Neural cell (in vitro differentiated cells): ENCODE data around the gene GRID2IP. TPM values are rescaled to one million over a fixed set of nuclear protein-coding genes. Genes with fewer than 3 reads are reported as not detected.

Experiments
- H2AFZ ChIP-seq: fragments of 200-600, 300-800 bp; sonication (generic), shearing (Covaris generic); 2 replicates; pipeline ENCODE4 v1.6.0; 2014; ENCODE audit warnings: low read depth, mild to moderate bottlenecking, antibody characterized with exemption, low read length, moderate library complexity
- H3F3A ChIP-seq: fragments of 200-600 bp; shearing (Covaris generic); 2 replicates; pipeline ENCODE4 v1.6.1; 2016; ENCODE audit warnings: mild to moderate bottlenecking, moderate library complexity, mixed read lengths, antibody characterized with exemption, low read length; ENCODE audit not compliant: insufficient read depth, poor library complexity, severe bottlenecking
- H3K27ac ChIP-seq: fragments of 200-600, 300-800 bp; sonication (generic), shearing (Covaris generic); 2 replicates; pipeline ENCODE4 v1.5.1; 2014; ENCODE audit warnings: mild to moderate bottlenecking, low read length, moderate library complexity
- H3K27me3 ChIP-seq: fragments of 300-800, 200-600 bp; sonication (generic), shearing (Covaris generic); 2 replicates; pipeline ENCODE4 v1.6.0; 2014; ENCODE audit warnings: mild to moderate bottlenecking, low read depth, low read length, moderate library complexity; ENCODE audit not compliant: insufficient read depth
- H3K36me3 ChIP-seq: fragments of 300-800, 200-600 bp; sonication (generic), shearing (Covaris generic); 2 replicates; pipeline ENCODE4 v1.5.1; 2014; ENCODE audit warnings: mild to moderate bottlenecking, antibody characterized with exemption, low read length, moderate library complexity; ENCODE audit not compliant: insufficient read depth
- H3K4me2 ChIP-seq: fragments of 300-800, 200-600 bp; sonication (generic), shearing (Covaris generic); 2 replicates; pipeline ENCODE4 v1.6.0; 2014; ENCODE audit warnings: mild to moderate bottlenecking, low read length
- H3K4me3 ChIP-seq: fragments of 300-800, 200-600 bp; sonication (generic), shearing (Covaris generic); 2 replicates; pipeline ENCODE4 v1.5.1; 2014; ENCODE audit warnings: mild to moderate bottlenecking, low read length, moderate library complexity
- H3K79me2 ChIP-seq: fragments of 200-600 bp; shearing (Covaris generic); replicated peaks from 2 replicates; pipeline ENCODE4 v1.6.0; 2014; ENCODE audit warnings: mild to moderate bottlenecking, low read length, moderate library complexity; ENCODE audit not compliant: insufficient read depth
- H3K9ac ChIP-seq: fragments of 300-800, 200-600 bp; sonication (generic), shearing (Covaris generic); 2 replicates; pipeline ENCODE4 v1.6.1; 2016; ENCODE audit warnings: mild to moderate bottlenecking, low read length, mixed read lengths
- H3K9me2 ChIP-seq: fragments of 200-600 bp; shearing (Covaris generic); 2 replicates; pipeline ENCODE4 v1.6.1; 2016; ENCODE audit warnings: mild to moderate bottlenecking, low read length, mixed read lengths; ENCODE audit not compliant: insufficient read depth
- H3K9me3 ChIP-seq: fragments of 200-600, 300-800 bp; sonication (generic), shearing (Covaris generic); 2 replicates; pipeline ENCODE4 v1.6.1; 2016; ENCODE audit warnings: mild to moderate bottlenecking, mixed run types, low read length, moderate library complexity, mixed read lengths
- H4K20me1 ChIP-seq: fragments of 200-600 bp; shearing (Covaris generic); 2 replicates; pipeline ENCODE4 v1.6.1; 2016; ENCODE audit warnings: mild to moderate bottlenecking, mixed run types; ENCODE audit not compliant: insufficient read depth
- CTCF ChIP-seq: fragments of 450-650 bp; IDR thresholded peaks from 2 replicates; pipeline ENCODE4 v1.5.1; 2014; ENCODE audit warnings: antibody characterized with exemption, mild to moderate bottlenecking, moderate library complexity; ENCODE audit not compliant: poor library complexity, severe bottlenecking
- EP300 ChIP-seq: fragments of 450-650 bp; conservative IDR thresholded peaks from 2 replicates; pipeline ENCODE4 v1.6.1; 2014; ENCODE audit warnings: antibody characterized with exemption, mild to moderate bottlenecking, moderate library complexity; ENCODE audit not compliant: poor library complexity, severe bottlenecking
- EZH2 ChIP-seq: fragments of 200-600, 300-800 bp; shearing (Covaris generic), sonication (generic); IDR thresholded peaks from 2 replicates; pipeline ENCODE4 v1.6.1; 2014; ENCODE audit warnings: antibody characterized with exemption, low read length, borderline replicate concordance, mild to moderate bottlenecking; ENCODE audit not compliant: insufficient read depth, poor library complexity, severe bottlenecking
- MXI1 ChIP-seq: fragments of 450-650 bp; conservative IDR thresholded peaks from 2 replicates; pipeline ENCODE4 v1.6.1; 2014; ENCODE audit warnings: antibody characterized with exemption, mild to moderate bottlenecking; ENCODE audit not compliant: poor library complexity, severe bottlenecking
- POLR2AphosphoS5 ChIP-seq: IDR thresholded peaks from 2 replicates; pipeline ENCODE4 v1.6.1; 2012
- RAD21 ChIP-seq: fragments of 450-650 bp; conservative IDR thresholded peaks from 2 replicates; pipeline ENCODE4 v1.6.1; 2014; ENCODE audit warnings: antibody characterized with exemption, mild to moderate bottlenecking, moderate library complexity
- REST ChIP-seq: IDR thresholded peaks from 2 replicates; pipeline ENCODE4 v1.6.1; 2012; ENCODE audit warnings: borderline replicate concordance
- SMC3 ChIP-seq: fragments of 450-650 bp; conservative IDR thresholded peaks from 2 replicates; pipeline ENCODE4 v1.6.1; 2014; ENCODE audit warnings: antibody characterized with exemption, mild to moderate bottlenecking, moderate library complexity; ENCODE audit not compliant: poor library complexity
- TAF1 ChIP-seq: IDR thresholded peaks from 2 replicates; pipeline ENCODE4 v1.6.1; 2012; ENCODE audit warnings: low read depth
- polyA plus RNA-seq: library from polyadenylated mRNA; depleted of rRNA; stranded (reverse); fragments of >200 nt; gene quantifications from 2 replicates; pipeline ENCODE4 v1.2.3, GENCODE V29; 2014

GRID2IP gene
- polyA plus RNA-seq, 1 donor from 2014 or later: 0.32 TPM

- Histone ChIP-seq H3K79me2 (no peaks in the 10 kb centered on the region), H2AFZ (no peak overlapping the region), H3F3A (no peaks in the 10 kb centered on the region), H3K9me2 (no peaks in the 10 kb centered on the region), H3K9me3 (no peaks in the 10 kb centered on the region), H3K36me3 (no peaks in the 10 kb centered on the region), H3K4me3 (peak overlapping the region; percentile 72), H3K4me2 (no peak overlapping the region), H3K9ac (no peak overlapping the region), H3K27ac (no peak overlapping the region), H3K27me3 (peaks cover 25% of the 10 kb centered on the region), H4K20me1 (no peaks in the 10 kb centered on the region)
- TF ChIP-seq CTCF: no peak
- TF ChIP-seq POLR2AphosphoS5: no peak
- TF ChIP-seq EZH2: no peak
- no peak for TF ChIP-seq TAF1
- no peak for TF ChIP-seq RAD21
- no peak for TF ChIP-seq REST
- no peak for TF ChIP-seq SMC3
- no peak for TF ChIP-seq EP300
- no peak for TF ChIP-seq MXI1
Observed at GRCh38 chr7:6504996-6505395, 46.3 kb downstream of the GRID2IP start.

GRCh38 chr7:6502886-6503285, 48.4 kb downstream of the GRID2IP start:
- H2AFZ ChIP-seq: no peak overlapping the region

More at GRCh38 chr7:6502886-6503285, 48.4 kb downstream of the GRID2IP start:
- H3K4me2 ChIP-seq: no peak overlapping the region
- no peaks in the 10 kb centered on the region for H3K79me2 ChIP-seq
- no peaks in the 10 kb centered on the region for H3K9me2 ChIP-seq
- H3K36me3 ChIP-seq: no peaks in the 10 kb centered on the region
- TF ChIP-seq MXI1 (no peak), TAF1 (no peak), CTCF (no peak), SMC3 (no peak), EZH2 (no peak)
- H3K4me3 ChIP-seq: peak overlapping the region; percentile 72
- H3K27me3 ChIP-seq: peaks cover 25% of the 10 kb centered on the region
- no peak overlapping the region for H3K27ac ChIP-seq
- H4K20me1 ChIP-seq: no peaks in the 10 kb centered on the region
- no peaks in the 10 kb centered on the region for H3K9me3 ChIP-seq
- H3F3A ChIP-seq: no peaks in the 10 kb centered on the region
- H3K9ac ChIP-seq: no peak overlapping the region
